PC-3 (cell line): ENCODE data around the gene PDE2A. TPM values are rescaled to one million over a fixed set of nuclear protein-coding genes. Genes with fewer than 3 reads are reported as not detected.

Experiments
- ATAC-seq: fragments of 200-7000 bp; cut with Tn5 transposase; 2 replicates; pipeline ENCODE4 v1.9.1; 2020; ENCODE audit warnings: mild to moderate bottlenecking, moderate library complexity
- BruUV-seq: library from RNA; stranded (reverse); fragments of 400-500 nt; replicated peaks from 2 replicates; lab custom pipeline; 2021; lab: Mats Ljungman, UMichigan
- CTCF ChIA-PET: fragments of 300-600 bp; sonication (Branson Sonifier 250); formaldehyde crosslinking; loops from one replicate; lab custom pipeline; 2022; ENCODE audit warnings: antibody characterized with exemption; lab: Charles Lee
- POLR2A ChIA-PET: fragments of 300-600 bp; sonication (Branson Sonifier 250); formaldehyde crosslinking; loops from one replicate; lab custom pipeline; 2022; ENCODE audit warnings: antibody characterized with exemption; ENCODE audit not compliant: unreplicated experiment; lab: Charles Lee
- DNase-seq: peaks from one replicate; pipeline ENCODE4 v3.0.0-alpha.2; 2015
- H2AFZ ChIP-seq: fragments of 300-600 bp; sonication (generic); 2 replicates; pipeline ENCODE4 v1.6.0; 2016; ENCODE audit warnings: antibody characterized with exemption, low read length
- H3F3A ChIP-seq: fragments of 300-600 bp; sonication (generic); one replicate; pipeline ENCODE4 v1.6.0; 2017; ENCODE audit warnings: antibody characterized with exemption, low read length, control low read depth, mild to moderate bottlenecking; ENCODE audit not compliant: unreplicated experiment
- H3K27ac ChIP-seq: fragments of 300-600 bp; sonication (generic); 2 replicates; pipeline ENCODE4 v1.5.1; 2016; ENCODE audit warnings: mild to moderate bottlenecking, low read length
- H3K27me3 ChIP-seq: fragments of 300-600 bp; sonication (generic); 2 replicates; pipeline ENCODE4 v1.6.1; 2016; ENCODE audit warnings: low read length, mixed read lengths
- H3K36me3 ChIP-seq: fragments of 300-600 bp; sonication (generic); 2 replicates; pipeline ENCODE4 v1.6.1; 2016; ENCODE audit warnings: low read depth, mixed run types, low read length, mixed read lengths
- H3K4me1 ChIP-seq: fragments of 300-600 bp; sonication (generic); 2 replicates; pipeline ENCODE4 v1.5.1; 2016; ENCODE audit warnings: low read length; ENCODE audit not compliant: insufficient read depth
- H3K4me2 ChIP-seq: fragments of 300-600 bp; sonication (generic); 2 replicates; pipeline ENCODE4 v1.6.0; 2016; ENCODE audit warnings: low read length
- H3K4me3 ChIP-seq: fragments of 300-600 bp; sonication (generic); 2 replicates; pipeline ENCODE4 v1.5.1; 2016; ENCODE audit warnings: mild to moderate bottlenecking, low read length, mixed read lengths
- H3K79me2 ChIP-seq: fragments of 300-600 bp; sonication (generic); 2 replicates; pipeline ENCODE4 v1.6.1; 2017; ENCODE audit warnings: low read length, mixed read lengths
- H3K9ac ChIP-seq: fragments of 300-600 bp; sonication (generic); 2 replicates; pipeline ENCODE4 v1.6.0; 2016; ENCODE audit warnings: mild to moderate bottlenecking, low read length
- H3K9me2 ChIP-seq: fragments of 300-600 bp; sonication (generic); replicated peaks from 2 replicates; pipeline ENCODE4 v1.6.1; 2016; ENCODE audit warnings: mixed run types, low read length, mixed read lengths
- H3K9me3 ChIP-seq: fragments of 300-600 bp; sonication (generic); 2 replicates; pipeline ENCODE4 v1.6.1; 2016; ENCODE audit warnings: low read length, mixed read lengths
- H4K20me1 ChIP-seq: fragments of 300-600 bp; sonication (generic); 2 replicates; pipeline ENCODE4 v1.6.1; 2016; ENCODE audit warnings: low read length, mixed read lengths
- EZH2 ChIP-seq: fragments of 300-600 bp; sonication (generic); IDR thresholded peaks from one replicate; pipeline ENCODE4 v1.6.1; 2017; ENCODE audit warnings: antibody characterized with exemption, mild to moderate bottlenecking, low read length; ENCODE audit not compliant: unreplicated experiment
- EZH2phosphoT487 ChIP-seq: fragments of 300-600 bp; sonication (generic); IDR thresholded peaks from 2 replicates; pipeline ENCODE4 v1.6.1; 2018; ENCODE audit warnings: mild to moderate bottlenecking, antibody characterized with exemption, low read length, borderline replicate concordance
- intact Hi-C: fragments of 100-400 bp; cut with micrococcal nuclease; formaldehyde crosslinking; loops from 2 replicates; pipeline ENCODE4 v1.9.0; 2023
- total RNA-seq: library from RNA; depleted of rRNA; stranded (reverse); fragments of >200 nt; gene quantifications from 2 replicates; pipeline ENCODE4 v1.2.3, GENCODE V29; 2014
- TF ChIP-seq, protein P1 (sequence below): fragments of 300-600 bp; sonication (generic); conservative IDR thresholded peaks from 2 replicates; pipeline ENCODE4 v1.5.1; 2017; ENCODE audit warnings: antibody characterized with exemption, low read depth, mild to moderate bottlenecking, low read length

PDE2A gene
- total RNA-seq, 1 experiment from 2014 or later: 2.6 TPM

DNA sequence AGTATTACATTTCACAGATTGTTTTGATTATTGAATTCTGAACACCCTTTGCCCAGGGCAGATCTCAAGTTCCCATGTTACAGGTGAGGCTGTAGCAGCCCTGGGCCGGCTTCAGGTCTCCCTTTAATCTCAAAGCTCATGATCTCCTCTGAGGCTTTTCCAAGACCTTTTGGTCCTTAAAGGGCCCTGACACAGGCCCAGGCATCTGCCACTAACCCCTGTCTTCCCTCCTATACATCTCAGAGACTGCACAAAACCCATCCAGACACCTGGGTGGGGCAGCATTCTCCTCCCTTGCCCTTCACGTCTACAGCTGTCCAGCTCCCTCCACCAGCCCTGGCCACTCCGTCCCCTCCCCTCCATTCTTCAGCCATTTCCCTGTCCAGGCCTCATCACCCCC is 37.8 kb downstream of the PDE2A start:
- H3K79me2 ChIP-seq: no peaks in the 10 kb centered on the region
- H3K4me3 ChIP-seq: no peak overlapping the region
- no peak overlapping the region for H3K4me2 ChIP-seq
- ATAC-seq: no peak
- DNase-seq: no peak
- BruUV-seq: no TSS peak
- H3K9ac ChIP-seq: no peak overlapping the region
- POLR2A ChIA-PET: no interaction called here
- H3K9me3 ChIP-seq: no peaks in the 10 kb centered on the region
- CTCF ChIA-PET: no interaction called here
- H3K27ac ChIP-seq: no peak overlapping the region
- H2AFZ ChIP-seq: no peak overlapping the region
- no peaks in the 10 kb centered on the region for H3F3A ChIP-seq
- TF ChIP-seq, protein P1, sequence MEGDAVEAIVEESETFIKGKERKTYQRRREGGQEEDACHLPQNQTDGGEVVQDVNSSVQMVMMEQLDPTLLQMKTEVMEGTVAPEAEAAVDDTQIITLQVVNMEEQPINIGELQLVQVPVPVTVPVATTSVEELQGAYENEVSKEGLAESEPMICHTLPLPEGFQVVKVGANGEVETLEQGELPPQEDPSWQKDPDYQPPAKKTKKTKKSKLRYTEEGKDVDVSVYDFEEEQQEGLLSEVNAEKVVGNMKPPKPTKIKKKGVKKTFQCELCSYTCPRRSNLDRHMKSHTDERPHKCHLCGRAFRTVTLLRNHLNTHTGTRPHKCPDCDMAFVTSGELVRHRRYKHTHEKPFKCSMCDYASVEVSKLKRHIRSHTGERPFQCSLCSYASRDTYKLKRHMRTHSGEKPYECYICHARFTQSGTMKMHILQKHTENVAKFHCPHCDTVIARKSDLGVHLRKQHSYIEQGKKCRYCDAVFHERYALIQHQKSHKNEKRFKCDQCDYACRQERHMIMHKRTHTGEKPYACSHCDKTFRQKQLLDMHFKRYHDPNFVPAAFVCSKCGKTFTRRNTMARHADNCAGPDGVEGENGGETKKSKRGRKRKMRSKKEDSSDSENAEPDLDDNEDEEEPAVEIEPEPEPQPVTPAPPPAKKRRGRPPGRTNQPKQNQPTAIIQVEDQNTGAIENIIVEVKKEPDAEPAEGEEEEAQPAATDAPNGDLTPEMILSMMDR: no peak
- TF ChIP-seq EZH2phosphoT487 (no peak), EZH2 (no peak)
- peaks cover 14% of the 10 kb centered on the region; the same call in 1 of the 2 replicates for H3K4me1 ChIP-seq
- no peaks in the 10 kb centered on the region for H4K20me1 ChIP-seq
- peaks cover 13% of the 10 kb centered on the region for H3K27me3 ChIP-seq
- no peaks in the 10 kb centered on the region for H3K36me3 ChIP-seq
- H3K9me2 ChIP-seq: no peaks in the 10 kb centered on the region
- intact Hi-C loops: no loop called here

- Histone ChIP-seq H3K27me3 (peaks cover 9% of the 10 kb centered on the region), H3K79me2 (no peaks in the 10 kb centered on the region), H3K4me2 (no peak overlapping the region), H2AFZ (no peak overlapping the region), H3K36me3 (no peaks in the 10 kb centered on the region), H3K4me1 (peaks cover 14% of the 10 kb centered on the region; the same call in 1 of the 2 replicates), H3K9me2 (no peaks in the 10 kb centered on the region), H3K9me3 (no peaks in the 10 kb centered on the region), H3K9ac (no peak overlapping the region), H3K27ac (no peak overlapping the region), H3F3A (no peaks in the 10 kb centered on the region), H4K20me1 (no peaks in the 10 kb centered on the region), H3K4me3 (no peak overlapping the region)
- POLR2A ChIA-PET: no interaction called here
- ATAC-seq (no peak), DNase-seq (no peak)
- CTCF ChIA-PET: no interaction called here
- BruUV-seq: no TSS peak
- TF ChIP-seq EZH2phosphoT487 (no peak), EZH2 (no peak)
- TF ChIP-seq, protein P1: no peak
- intact Hi-C loops: no loop called here
Observed at GRCh38 chr11:72635933-72636332, 38.3 kb downstream of the PDE2A start.

DNA sequence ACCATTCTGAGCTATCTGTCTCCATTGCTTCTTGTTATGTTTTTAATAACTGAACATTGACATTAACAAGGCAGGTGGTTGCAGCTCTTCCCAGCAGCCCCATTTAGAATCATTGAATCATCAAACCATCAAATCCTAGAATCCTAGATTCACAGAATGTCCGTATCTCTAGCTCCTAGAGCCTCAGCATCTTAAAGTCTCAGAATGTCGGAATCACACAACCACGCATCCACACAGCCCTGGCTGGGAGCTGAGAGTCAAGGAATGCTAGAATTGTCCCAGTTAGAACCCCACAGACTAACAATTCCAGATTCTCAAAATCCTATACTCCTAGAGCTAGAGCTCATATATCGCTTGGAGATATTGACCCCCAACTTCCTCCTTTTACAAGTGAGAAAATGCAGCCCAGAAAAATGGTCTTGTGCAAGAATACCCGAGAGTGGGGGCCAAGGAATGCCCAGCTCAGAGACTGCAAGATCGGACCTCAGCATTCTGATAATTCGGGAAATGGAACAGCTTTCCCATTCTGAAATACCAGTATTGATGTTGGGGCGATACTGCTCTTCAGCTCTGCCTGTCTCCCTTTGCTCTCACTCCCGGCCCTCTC is 38.8 kb downstream of the PDE2A start:
- no peaks in the 10 kb centered on the region for H3K79me2 ChIP-seq
- no peaks in the 10 kb centered on the region for H3K9me2 ChIP-seq
- CTCF ChIA-PET: no interaction called here

More for the DNA sequence above, 38.8 kb downstream of the PDE2A start:
- BruUV-seq: no TSS peak
- Histone ChIP-seq H3K27ac (no peak overlapping the region), H4K20me1 (no peaks in the 10 kb centered on the region), H3K27me3 (peaks cover 4% of the 10 kb centered on the region; the same call in 1 of the 2 replicates), H3K9me3 (no peaks in the 10 kb centered on the region), H3F3A (no peaks in the 10 kb centered on the region), H3K4me1 (peaks cover 14% of the 10 kb centered on the region; the same call in 1 of the 2 replicates), H3K9ac (no peak overlapping the region), H3K4me2 (no peak overlapping the region), H3K36me3 (no peaks in the 10 kb centered on the region), H2AFZ (no peak overlapping the region), H3K4me3 (no peak overlapping the region)
- DNase-seq (no peak), ATAC-seq (no peak)
- intact Hi-C loops: no loop called here
- POLR2A ChIA-PET: no interaction called here
- TF ChIP-seq EZH2phosphoT487 (no peak), EZH2 (no peak)
